HG03159 (cell line): ENCODE data around the gene PDGFA.

Experiments
- ATAC-seq: cut with Tn5 transposase; IDR thresholded peaks from one replicate; pipeline ENCODE4 v1.9.1; 2021; ENCODE audit warnings: mild to moderate bottlenecking, moderate library complexity; ENCODE audit not compliant: unreplicated experiment

Gene PDGFA

GRCh38 chr7:519484-520390, at the start of gene PDGFA:
TSS of gene PDGFA (minus strand) at chr7:519846. CDS start at chr7:519001, 845 bp downstream.
- no peak for ATAC-seq

GRCh38 chr7:568031-568951, 48.6 kb upstream of the PDGFA start:
- ATAC-seq = no peak

DNA sequence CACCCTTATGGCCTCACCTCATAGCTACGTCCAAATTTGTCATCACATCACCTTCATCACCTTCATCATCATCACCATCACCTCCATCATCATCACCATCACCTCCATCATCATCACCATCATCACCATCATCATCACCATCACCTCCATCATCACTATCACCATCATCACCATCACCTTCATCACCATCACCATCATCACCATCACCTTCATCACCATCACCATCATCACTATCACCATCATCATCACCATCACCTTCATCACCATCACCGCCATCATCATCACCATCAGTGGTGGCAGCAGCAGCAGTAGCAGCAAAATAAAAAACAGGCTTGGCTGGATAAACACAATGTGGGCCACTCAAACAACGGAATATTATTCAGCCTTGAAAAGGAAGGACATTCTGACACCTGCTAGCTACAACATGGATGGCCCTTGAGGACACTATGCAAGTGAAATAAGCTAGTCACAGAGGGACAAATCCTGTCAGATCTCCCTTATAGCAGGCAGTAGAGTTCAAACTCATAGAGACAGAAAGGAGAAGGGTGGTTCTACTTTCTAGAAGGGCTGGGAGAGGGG, 47.7 kb upstream of the PDGFA start:
- ATAC-seq = no peak

GRCh38 chr7:566100-566499, 46.5 kb upstream of the PDGFA start:
- ATAC-seq = no peak

DNA sequence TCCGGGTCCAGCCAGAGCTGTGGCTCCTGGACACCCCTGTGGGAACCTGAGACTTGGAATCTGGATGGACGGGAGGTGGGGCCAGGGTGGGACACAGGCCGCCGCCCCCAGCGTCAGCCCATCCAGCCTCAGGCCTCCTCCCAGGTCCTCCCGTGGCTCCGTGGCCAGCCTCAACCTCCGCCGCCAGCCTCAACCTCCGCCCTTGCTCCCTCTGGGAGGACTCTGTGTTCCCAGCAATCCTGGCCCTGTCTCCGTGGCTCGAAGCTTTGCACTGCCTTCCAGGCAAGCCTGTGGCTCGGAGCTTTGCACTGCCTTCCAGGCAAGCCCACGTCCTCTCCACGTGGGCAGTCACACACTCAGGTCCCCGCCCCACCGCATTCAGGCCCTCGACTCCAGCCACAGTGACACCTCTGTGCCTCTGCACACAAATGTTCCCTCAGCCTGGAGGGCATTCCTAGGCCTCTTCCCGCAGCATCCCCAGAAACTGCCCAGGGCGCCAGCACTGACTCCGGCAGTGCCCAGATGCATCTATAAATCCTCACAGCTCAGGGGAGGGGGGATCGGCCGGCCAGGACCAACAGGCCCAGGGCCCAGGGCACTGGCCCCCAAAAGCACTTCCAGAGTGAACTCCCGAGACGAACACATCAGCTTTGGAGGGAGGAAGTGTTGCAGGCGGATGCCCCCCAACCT, 44.7 kb upstream of the PDGFA start:
- ATAC-seq = no peak

- no peak for ATAC-seq
These were observed 44.1 kb upstream of the PDGFA start for GRCh38 chr7:563629-564170.

- ATAC-seq = no peak
These were observed 43.4 kb upstream of the PDGFA start for GRCh38 chr7:562789-563628.

- no peak for ATAC-seq
These were observed 42.7 kb upstream of the PDGFA start for GRCh38 chr7:562374-562675.

GRCh38 chr7:561631-562373, 42.2 kb upstream of the PDGFA start:
- ATAC-seq = no peak

DNA sequence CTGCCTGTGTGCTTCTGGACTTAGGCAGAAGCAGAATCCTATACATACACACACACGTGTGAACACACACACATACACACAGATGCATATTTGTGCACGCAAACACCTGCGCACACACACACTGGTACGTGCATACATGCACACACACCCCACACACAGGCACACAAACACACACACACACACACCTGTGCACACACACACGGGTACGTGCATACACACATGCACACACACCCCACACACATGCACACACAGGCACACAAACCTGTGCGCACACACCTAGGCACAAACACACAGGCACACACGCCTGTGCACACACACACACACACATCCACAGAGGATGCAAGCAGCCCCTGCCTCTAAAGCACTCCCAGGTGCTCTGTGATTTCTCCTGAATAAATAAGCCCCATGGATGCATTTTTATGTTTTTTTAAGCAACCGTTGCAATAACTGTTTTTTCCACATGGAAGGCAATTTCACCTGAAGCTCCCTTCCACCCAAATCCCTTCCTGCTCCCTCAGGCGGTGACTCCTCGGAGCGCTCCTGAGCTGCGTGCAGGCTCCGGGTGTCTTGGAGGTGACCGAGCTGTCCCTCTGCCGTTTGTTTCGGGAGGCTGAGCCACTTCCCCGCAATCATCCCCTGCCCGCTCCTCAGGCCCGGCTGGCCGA, 41.5 kb upstream of the PDGFA start:
- no peak for ATAC-seq

GRCh38 chr7:559396-559705, 39.7 kb upstream of the PDGFA start:
- no peak for ATAC-seq

- ATAC-seq = no peak
These were observed 37.9 kb upstream of the PDGFA start for GRCh38 chr7:557558-557881.

- no peak for ATAC-seq
These were observed 37.4 kb upstream of the PDGFA start for GRCh38 chr7:556837-557557.

DNA sequence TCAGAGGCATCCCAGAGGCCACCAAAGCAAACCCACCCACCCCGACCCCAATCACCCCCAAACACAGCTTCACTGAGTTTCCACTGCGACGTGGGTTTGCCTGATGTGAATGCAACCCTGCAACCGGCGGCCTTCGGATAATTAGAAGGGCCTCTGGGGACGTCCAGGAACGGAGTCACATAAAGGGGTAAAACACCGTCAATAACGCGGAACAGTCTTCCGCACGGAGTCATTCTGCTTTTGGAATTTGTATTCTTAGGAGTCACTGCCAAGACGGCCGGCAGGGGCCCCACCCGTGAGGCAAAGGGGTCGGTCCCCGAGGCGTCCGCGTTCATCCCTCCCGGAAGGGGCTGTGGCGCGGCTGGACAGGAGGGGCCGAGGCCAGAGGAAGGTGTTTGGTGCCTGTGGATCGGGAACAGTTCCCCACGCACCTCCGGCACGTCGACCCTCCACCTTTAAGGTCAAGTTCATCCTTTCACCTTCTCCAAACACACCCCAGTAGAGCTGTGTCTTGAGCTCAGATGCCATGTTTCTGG, 36.7 kb upstream of the PDGFA start:
- no peak for ATAC-seq

DNA sequence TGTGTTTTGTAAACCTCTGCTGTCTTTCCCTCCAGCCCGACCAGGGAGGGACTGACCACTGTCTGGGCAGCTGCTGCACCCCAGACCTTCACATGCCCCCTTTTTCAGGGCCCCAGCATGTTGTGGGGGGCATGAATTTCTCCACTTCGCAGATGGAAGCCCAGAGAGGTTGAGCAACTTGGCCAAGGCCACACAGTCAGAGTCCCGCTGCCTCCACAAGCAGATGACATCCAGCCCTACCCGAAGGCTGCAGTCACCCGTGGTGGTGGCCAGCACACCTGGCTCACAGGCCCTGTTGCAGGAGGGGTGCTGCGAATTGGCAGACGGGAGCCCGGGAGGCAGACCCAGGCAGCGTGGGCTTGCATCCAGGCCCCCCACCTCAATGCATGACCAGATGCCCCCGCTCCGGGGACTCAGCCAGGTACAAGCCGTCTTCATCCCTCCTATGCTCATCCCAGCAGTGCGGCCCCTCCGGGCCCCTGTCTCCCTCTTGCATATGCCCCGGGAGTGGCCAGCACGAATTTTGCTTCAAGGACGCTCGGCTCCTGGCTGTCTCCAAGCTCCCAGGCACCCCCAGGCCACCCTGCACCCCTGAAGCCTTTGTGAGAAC, 36.0 kb upstream of the PDGFA start:
- ATAC-seq = no peak

GRCh38 chr7:553636-554111, 34.0 kb upstream of the PDGFA start:
- no peak for ATAC-seq

DNA sequence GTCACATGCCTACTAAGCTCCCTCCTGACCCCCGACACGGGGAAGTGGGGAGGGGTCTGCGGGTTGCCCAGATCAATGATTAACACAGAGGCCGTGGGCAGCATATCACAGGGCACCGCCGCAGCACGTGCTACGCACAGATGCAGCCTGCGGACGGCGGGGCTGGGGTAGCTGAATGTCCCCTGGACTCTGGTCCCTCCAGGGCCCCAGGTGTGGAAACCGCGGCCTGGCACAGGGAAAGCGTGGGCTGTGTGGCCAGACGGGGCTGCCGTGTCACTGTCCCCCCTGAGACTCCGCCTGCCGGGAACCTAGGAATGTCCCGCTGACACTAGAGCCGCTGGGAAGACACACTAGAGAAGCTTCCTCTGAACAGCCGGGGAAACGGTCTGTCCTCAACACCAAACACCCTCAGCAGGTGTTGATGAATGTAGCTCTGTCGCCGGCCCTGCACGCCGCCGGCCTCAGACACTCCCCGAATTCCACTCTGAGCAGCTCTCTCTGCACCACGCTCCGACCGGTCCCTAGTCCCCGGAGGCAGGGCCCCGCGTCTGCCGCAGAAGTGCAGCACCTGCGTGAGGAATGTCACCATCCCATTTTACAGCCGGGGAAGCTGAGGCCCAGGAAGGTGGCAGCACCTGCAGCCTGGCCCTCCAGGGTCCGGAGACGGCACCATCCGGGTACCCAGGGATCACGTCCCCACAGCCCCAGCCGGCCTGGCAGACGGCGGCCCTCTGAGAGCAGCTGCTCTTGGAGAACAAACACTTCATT, 33.4 kb upstream of the PDGFA start:
- no peak for ATAC-seq
